Esophagus muscularis mucosa (tissue), 4 donors: ENCODE data around the gene GTF2A2. TPM values are rescaled to one million over a fixed set of nuclear protein-coding genes. Genes with fewer than 3 reads are reported as not detected.
"Not testable (repeated sequence)": the region's sequence is repeated elsewhere in the genome, so short reads cannot be mapped to it uniquely, and the experiment has no call there.

Source experiments
- DNase-seq: peaks from one replicate; pipeline ENCODE4 v3.0.0-alpha.2; 2017; ENCODE audit errors: extremely low spot score
- H3K27ac ChIP-seq, 4 donors: fragments of 200-600 bp; sonication (generic); replicated peaks in 1 of 4; 1 replicate in 3 of 4; 2 replicates in 1 of 4; pipeline ENCODE4 v1.5.1; 2016 to 2019; ENCODE audit warnings: mild to moderate bottlenecking in 1 of 4
- H3K27me3 ChIP-seq, 4 donors: fragments of 200-600 bp; sonication (generic); one replicate each; pipeline versions ENCODE4 v1.5.1 to v1.6.0; 2016 to 2019
- H3K36me3 ChIP-seq, 4 donors: fragments of 200-600 bp; sonication (generic); one replicate each; pipeline ENCODE4 v1.5.1; 2016 to 2019
- H3K4me1 ChIP-seq, 4 donors: fragments of 200-600 bp; sonication (generic); one replicate each; pipeline ENCODE4 v1.5.1; 2016 to 2019
- H3K4me3 ChIP-seq, 4 donors: fragments of 200-600 bp; sonication (generic); 1 replicate in 2 of 4; 2 replicates in 2 of 4; pipeline ENCODE4 v1.5.1; 2016 to 2019; ENCODE audit warnings: mild to moderate bottlenecking in 4 of 4, moderate library complexity in 1 of 4
- H3K9me3 ChIP-seq, 4 donors: fragments of 200-600 bp; sonication (generic); 1 replicate in 3 of 4; 2 replicates in 1 of 4; pipeline ENCODE4 v1.5.1; 2016 to 2019
- EP300 ChIP-seq: sonication (generic); formaldehyde crosslinking; IDR thresholded peaks from one replicate; pipeline ENCODE4 v1.6.1; 2017; ENCODE audit warnings: antibody characterized with exemption
- POLR2A ChIP-seq: fragments of 450-650 bp; IDR thresholded peaks from one replicate; pipeline ENCODE4 v1.6.1; 2017; ENCODE audit warnings: antibody characterized with exemption, moderate library complexity, mild to moderate bottlenecking, low read depth
- POLR2AphosphoS5 ChIP-seq, 2 donors: sonication (generic); formaldehyde crosslinking; IDR thresholded peaks; one replicate each; pipeline ENCODE4 v1.6.1; 2017; ENCODE audit warnings: antibody characterized with exemption in 2 of 2
- WGBS: methylation state at CpG from one replicate; pipeline ENCODE4 v1.1.5; 2018; 5-methylcytosine and 5-hydroxymethylcytosine counted together
- intact Hi-C: fragments of 100-400 bp; cut with DNase I; formaldehyde crosslinking; loops from one replicate; pipeline ENCODE4 v1.15.1; 2023
- total RNA-seq, 4 donors: library from RNA; depleted of rRNA; stranded (reverse); fragments of >200 nt; gene quantifications; one replicate each; pipeline versions ENCODE4 v1.1.0 to v1.2.1, GENCODE V29; 2016
- TF ChIP-seq, protein P1 (sequence below), 3 experiments: fragments of 200-600 bp in 2 of 3; fragments of 450-650 bp in 1 of 3; sonication (generic) in 2 of 3; IDR thresholded peaks; one replicate each; pipeline ENCODE4 v1.5.1; 2017 to 2019; ENCODE audit warnings: antibody characterized with exemption in 3 of 3, mild to moderate bottlenecking in 2 of 3, moderate library complexity in 1 of 3

GTF2A2 gene
- total RNA-seq, 4 donors from 2014 or later: 48.5 to 56.3 (median 51.3) TPM

DNA sequence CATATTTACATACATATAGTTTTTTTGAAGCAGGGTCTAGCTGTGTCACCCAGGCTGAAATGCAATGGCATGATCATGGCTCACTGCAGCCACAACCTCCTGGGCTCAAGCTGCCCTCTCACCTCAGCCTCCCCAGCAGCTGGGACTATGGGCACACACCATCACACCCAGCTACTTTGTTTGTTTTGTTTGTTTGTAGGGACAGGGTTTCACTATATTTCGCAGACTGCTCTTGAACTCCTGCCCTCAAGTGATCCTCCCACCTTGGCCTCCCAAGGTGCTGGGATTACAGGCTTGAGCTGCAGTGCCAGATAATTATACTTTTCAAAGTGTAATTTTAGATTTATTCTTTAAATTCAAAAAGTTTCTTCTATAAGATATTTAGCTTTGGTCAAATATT is 10.2 kb downstream of the GTF2A2 start:
- no peak overlapping the region for H3K27ac ChIP-seq
- TF ChIP-seq EP300 (no peak), POLR2A (no peak), POLR2AphosphoS5 (IDR thresholded peaks at IDR 0.05) (no peak)
- TF ChIP-seq, protein P1, sequence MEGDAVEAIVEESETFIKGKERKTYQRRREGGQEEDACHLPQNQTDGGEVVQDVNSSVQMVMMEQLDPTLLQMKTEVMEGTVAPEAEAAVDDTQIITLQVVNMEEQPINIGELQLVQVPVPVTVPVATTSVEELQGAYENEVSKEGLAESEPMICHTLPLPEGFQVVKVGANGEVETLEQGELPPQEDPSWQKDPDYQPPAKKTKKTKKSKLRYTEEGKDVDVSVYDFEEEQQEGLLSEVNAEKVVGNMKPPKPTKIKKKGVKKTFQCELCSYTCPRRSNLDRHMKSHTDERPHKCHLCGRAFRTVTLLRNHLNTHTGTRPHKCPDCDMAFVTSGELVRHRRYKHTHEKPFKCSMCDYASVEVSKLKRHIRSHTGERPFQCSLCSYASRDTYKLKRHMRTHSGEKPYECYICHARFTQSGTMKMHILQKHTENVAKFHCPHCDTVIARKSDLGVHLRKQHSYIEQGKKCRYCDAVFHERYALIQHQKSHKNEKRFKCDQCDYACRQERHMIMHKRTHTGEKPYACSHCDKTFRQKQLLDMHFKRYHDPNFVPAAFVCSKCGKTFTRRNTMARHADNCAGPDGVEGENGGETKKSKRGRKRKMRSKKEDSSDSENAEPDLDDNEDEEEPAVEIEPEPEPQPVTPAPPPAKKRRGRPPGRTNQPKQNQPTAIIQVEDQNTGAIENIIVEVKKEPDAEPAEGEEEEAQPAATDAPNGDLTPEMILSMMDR (IDR thresholded peaks at IDR 0.05): no peak
- H3K36me3 ChIP-seq: peaks cover 5 to 83% (median 63%) of the 10 kb centered on the region in 4 donors
- DNase-seq: no peak
- H3K9me3 ChIP-seq: no peaks in the 10 kb centered on the region
- H3K4me3 ChIP-seq: no peak overlapping the region
- 89% methylated on average over 1 of the region's 1 CpG for whole genome bisulfite sequencing
- intact Hi-C loops: no loop called here
- no peaks in the 10 kb centered on the region for H3K27me3 ChIP-seq
- H3K4me1 ChIP-seq: peaks cover 0 to 7% (median 0%) of the 10 kb centered on the region in 4 donors

DNA sequence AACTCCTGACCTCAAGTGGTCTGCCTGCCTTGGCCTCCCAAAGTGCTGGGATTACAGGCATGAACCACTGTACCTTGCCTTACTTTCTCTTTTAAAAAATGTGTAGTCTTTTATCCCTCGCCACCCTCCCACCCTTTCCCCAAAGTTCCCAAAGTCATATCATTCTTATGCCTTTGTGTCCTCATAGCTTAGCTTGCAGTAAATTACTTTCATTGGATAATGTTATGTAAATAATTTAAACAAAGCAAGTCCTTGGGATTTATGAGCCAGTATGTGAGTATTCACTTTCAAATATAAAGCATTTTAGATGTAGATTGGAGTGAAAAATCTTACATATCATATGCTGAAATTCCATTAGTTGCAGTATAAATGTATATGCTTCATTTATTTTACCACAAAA is 11.0 kb downstream of the GTF2A2 start:
- Histone ChIP-seq H3K27me3 (no peaks in the 10 kb centered on the region), H3K9me3 (no peaks in the 10 kb centered on the region), H3K36me3 (peaks cover 0 to 79% (median 57%) of the 10 kb centered on the region in 4 donors), H3K4me1 (peaks cover 0 to 7% (median 0%) of the 10 kb centered on the region in 4 donors), H3K27ac (no peak overlapping the region), H3K4me3 (no peak overlapping the region)
- TF ChIP-seq, protein P1 (IDR thresholded peaks at IDR 0.05): no peak
- TF ChIP-seq EP300: no peak
- TF ChIP-seq POLR2A: no peak
- TF ChIP-seq POLR2AphosphoS5 (IDR thresholded peaks at IDR 0.05): no peak
- no peak for DNase-seq
- intact Hi-C loops: no loop called here
- 100% methylated on average over 1 of the region's 1 CpG for WGBS

DNA sequence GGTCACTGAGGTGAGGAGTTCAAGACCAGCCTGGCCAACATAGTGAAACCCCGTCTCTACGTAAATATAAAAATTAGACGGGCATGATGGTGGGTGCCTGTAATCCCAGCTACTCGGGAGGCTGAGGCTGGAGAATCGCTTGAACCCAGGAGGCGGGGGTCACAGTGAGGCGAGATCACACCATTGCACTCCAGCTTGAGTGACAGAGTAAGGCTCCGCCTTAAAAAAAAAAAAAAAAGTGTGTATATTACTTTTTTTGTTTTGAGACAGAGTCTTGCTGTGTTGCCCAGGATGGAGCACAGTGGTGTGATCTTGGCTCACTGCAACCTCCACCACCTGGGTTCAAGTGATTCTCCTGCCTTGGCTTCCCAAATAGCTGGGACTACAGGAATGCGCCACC is 11.5 kb downstream of the GTF2A2 start:
- DNase-seq, intact Hi-C loops, H3K27me3 ChIP-seq, H3K4me1 ChIP-seq, H3K27ac ChIP-seq, H3K4me3 ChIP-seq, H3K9me3 ChIP-seq: not testable (repeated sequence)
- peaks cover 0 to 79% (median 54%) of the 10 kb centered on the region in 4 donors for H3K36me3 ChIP-seq
- 94% methylated on average over 9 of the region's 9 CpGs for WGBS

DNA sequence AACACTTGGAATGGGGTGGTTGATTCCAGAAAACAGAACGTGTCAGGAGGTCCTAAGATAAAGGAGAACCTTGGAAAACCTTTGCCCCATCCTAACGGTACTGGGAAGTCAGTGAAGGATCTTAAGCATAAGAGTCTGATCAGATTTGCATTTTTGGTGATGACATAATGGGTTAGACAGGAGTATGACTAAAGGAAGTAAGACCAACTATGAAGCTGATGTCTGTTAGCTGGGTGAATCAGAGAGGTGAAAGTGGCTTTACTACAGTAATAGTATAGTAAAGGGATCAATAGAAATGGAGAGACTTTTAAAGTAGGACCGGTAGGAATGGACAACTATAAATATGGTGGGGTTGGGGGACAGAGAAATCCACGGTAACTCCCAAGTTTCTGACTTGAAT is 12.6 kb downstream of the GTF2A2 start:
- Histone ChIP-seq H3K27ac (no peak overlapping the region), H3K36me3 (peaks cover 0 to 77% (median 49%) of the 10 kb centered on the region in 4 donors), H3K27me3 (no peaks in the 10 kb centered on the region)

DNA sequence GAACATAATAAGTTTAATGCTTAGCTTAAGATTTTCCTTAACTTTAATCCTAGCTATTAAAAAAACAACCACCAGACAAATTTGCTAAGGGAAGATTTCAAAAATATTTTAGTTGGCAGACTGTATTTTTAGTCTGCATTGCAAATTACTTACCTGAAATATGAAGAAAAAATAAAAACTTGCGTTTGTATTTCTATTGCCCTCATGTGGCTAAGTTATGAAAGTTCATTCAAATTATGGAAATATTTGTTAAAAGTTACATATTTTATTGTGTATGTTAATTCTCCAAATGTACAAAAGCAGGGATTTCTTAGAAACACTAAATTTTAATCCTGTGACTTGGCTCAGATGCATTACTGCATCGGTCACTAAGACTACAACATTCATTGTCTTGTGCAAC is 15.0 kb downstream of the GTF2A2 start:
- DNase-seq: no peak
- WGBS: 90% methylated on average over 2 of the region's 2 CpGs
- TF ChIP-seq POLR2AphosphoS5 (IDR thresholded peaks at IDR 0.05) (no peak), POLR2A (no peak), EP300 (no peak)
- TF ChIP-seq, protein P1 (IDR thresholded peaks at IDR 0.05): no peak
- Histone ChIP-seq H3K4me1 (no peaks in the 10 kb centered on the region), H3K27me3 (no peaks in the 10 kb centered on the region), H3K27ac (no peak overlapping the region), H3K4me3 (no peak overlapping the region), H3K36me3 (peaks cover 9 to 76% (median 52%) of the 10 kb centered on the region in 4 donors), H3K9me3 (no peaks in the 10 kb centered on the region)
- intact Hi-C loops: no loop called here

More for the DNA sequence above, 12.6 kb downstream of the GTF2A2 start:
- WGBS: 88% methylated on average over 4 of the region's 4 CpGs
- DNase-seq: no peak
- intact Hi-C loops: no loop called here
- no peaks in the 10 kb centered on the region for H3K9me3 ChIP-seq
- TF ChIP-seq POLR2A (no peak), EP300 (no peak), POLR2AphosphoS5 (IDR thresholded peaks at IDR 0.05) (no peak)
- TF ChIP-seq, protein P1 (IDR thresholded peaks at IDR 0.05): no peak
- no peak overlapping the region for H3K4me3 ChIP-seq
- peaks cover 0 to 7% (median 0%) of the 10 kb centered on the region in 4 donors for H3K4me1 ChIP-seq

DNA sequence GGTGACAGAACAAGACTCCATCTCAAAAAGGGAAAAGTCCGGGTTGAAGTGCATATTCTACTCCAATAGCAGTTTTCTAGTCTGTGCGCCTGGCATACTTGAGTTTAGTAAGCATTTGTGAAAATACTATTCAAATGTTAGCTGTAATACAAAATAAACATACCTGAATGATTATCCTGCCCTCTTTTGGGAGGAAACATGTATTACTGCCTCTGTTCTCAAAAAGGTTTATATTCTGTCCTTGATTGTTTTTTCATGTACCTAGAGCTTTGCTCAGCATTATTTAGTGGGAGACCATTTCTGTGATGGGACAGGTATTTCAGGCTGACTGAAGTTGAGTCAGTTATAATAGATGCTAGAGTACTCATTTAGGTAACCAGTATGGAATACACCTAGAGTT is 19.8 kb downstream of the GTF2A2 start:
- H3K27me3 ChIP-seq, H3K9me3 ChIP-seq, H3K4me1 ChIP-seq, DNase-seq, H3K27ac ChIP-seq, H3K4me3 ChIP-seq, intact Hi-C loops: not testable (repeated sequence)
- H3K36me3 ChIP-seq: peaks cover 8 to 47% (median 23%) of the 10 kb centered on the region in 4 donors
- 82% methylated on average over 2 of the region's 2 CpGs for WGBS
